ENCODE measurements around the gene AJAP1.

Gene AJAP1

GRCh38 chr1:4761324-4761723, 106.9 kb downstream of the AJAP1 start:
- DNase-seq (ENCODE audit: low read depth), result no peak
- H3K4me3 ChIP-seq (replicated peaks; ENCODE audit: low read depth, low read length), result no peak overlapping the region
- TF ChIP-seq CTCF (IDR thresholded peaks at IDR 0.05; ENCODE audit: low read length, missing control alignments), result no peak

- H3K4me3 ChIP-seq (replicated peaks; ENCODE audit: low read depth, low read length), result no peak overlapping the region
- no peak for TF ChIP-seq CTCF (IDR thresholded peaks at IDR 0.05; ENCODE audit: low read length, missing control alignments)
- DNase-seq (ENCODE audit: low read depth), result no peak
These were observed 107.7 kb downstream of the AJAP1 start for GRCh38 chr1:4762146-4762545.

GRCh38 chr1:4767308-4767707, 112.9 kb downstream of the AJAP1 start:
- no peak overlapping the region for H3K4me3 ChIP-seq (replicated peaks; ENCODE audit: low read depth, low read length)
- no peak for DNase-seq (ENCODE audit: low read depth)
- no peak for TF ChIP-seq CTCF (IDR thresholded peaks at IDR 0.05; ENCODE audit: low read length, missing control alignments)

DNA sequence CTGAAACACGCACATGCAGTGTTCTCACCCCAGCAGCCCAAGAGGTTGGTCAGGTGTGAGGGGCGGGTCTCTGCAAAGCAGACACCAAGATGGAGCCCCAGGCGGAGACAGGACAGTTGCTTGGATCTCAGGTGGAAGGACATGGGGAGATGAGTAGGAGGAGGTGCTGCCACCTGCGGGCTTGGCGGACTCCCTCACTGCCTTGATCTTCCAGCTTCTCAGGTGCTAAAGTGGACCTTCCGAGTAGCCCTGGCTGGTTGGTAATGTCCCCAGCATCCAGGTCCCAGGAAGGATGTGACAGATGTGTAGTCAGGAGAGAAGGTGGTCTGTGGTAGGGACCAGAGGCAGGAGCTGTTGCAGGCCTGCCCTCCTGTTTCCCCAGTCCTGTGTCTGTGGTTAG, 114.1 kb downstream of the AJAP1 start:
- DNase-seq (ENCODE audit: low read depth), result no peak
- no peak for TF ChIP-seq CTCF (IDR thresholded peaks at IDR 0.05; ENCODE audit: low read length, missing control alignments)
- no peak overlapping the region for H3K4me3 ChIP-seq (replicated peaks; ENCODE audit: low read depth, low read length)

DNA sequence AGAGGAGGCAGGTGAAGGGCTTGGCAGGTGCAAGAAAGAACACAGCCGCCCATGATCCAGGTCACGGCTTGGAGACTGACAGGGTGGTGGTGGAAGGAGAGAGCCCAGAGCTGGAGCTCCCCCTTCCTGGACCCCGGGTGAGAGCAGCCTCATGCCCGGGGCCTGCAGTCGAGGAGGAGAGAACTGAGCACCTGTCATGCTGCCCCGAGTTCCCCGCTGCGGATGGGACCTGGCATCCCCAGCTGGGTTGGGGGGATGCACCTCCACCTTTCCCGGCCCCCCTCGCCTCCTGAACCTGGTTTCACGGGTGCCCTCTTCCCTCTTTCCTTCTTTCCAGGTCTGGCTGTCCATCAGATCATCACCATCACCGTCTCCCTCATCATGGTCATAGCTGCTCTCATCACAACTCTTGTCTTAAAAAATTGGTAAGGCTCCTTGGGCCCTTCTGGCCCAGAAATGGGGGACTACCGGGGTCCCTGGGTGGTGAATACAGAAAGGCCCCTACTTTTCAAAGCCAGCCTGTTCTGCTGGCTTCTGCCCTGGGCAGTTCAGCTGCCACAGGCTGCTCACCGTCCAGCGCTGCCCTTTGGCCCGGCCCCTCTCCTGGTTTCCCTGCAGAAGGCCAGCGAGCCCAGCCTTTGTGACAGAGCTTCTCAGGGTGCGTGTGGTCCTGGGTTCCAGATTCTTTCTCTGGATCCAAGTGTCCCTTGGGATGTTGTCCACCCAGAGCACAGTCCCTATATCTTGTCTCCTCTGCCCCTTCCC, 115.3 kb downstream of the AJAP1 start:
- no peak for TF ChIP-seq CTCF (IDR thresholded peaks at IDR 0.05; ENCODE audit: low read length, missing control alignments)
- DNase-seq (ENCODE audit: low read depth), result no peak
- no peak overlapping the region for H3K4me3 ChIP-seq (replicated peaks; ENCODE audit: low read depth, low read length)

GRCh38 chr1:4770713-4771112, 116.3 kb downstream of the AJAP1 start:
- DNase-seq (ENCODE audit: low read depth), result no peak
- H3K4me3 ChIP-seq (replicated peaks; ENCODE audit: low read depth, low read length), result no peak overlapping the region
- no peak for TF ChIP-seq CTCF (IDR thresholded peaks at IDR 0.05; ENCODE audit: low read length, missing control alignments)

DNA sequence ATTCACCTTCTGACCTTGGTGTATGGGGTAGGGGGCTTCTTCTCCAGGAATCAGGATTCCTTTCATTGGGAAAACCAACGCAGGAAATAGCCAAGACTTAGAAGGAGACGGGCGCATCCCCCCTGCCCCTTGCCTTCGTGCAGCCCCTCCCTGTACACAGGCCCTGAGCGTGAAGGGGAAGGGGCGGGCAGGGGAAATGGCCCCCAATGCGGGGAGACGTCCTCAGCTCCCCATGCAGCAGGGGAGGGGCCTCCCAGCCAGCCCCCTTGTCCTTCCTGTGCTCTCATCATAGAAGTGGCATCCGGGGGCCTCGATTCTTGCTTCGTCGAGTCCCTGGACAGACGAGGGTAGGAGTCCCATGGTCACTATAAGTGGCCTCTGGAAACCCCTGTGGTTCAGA, 116.9 kb downstream of the AJAP1 start:
- no peak for DNase-seq (ENCODE audit: low read depth)
- H3K4me3 ChIP-seq (replicated peaks; ENCODE audit: low read depth, low read length), result no peak overlapping the region
- TF ChIP-seq CTCF (IDR thresholded peaks at IDR 0.05; ENCODE audit: low read length, missing control alignments), result no peak

Data from fibroblast of pulmonary artery (primary cell).